Measurements from ENCODE around the gene SLC17A3.

DNA sequence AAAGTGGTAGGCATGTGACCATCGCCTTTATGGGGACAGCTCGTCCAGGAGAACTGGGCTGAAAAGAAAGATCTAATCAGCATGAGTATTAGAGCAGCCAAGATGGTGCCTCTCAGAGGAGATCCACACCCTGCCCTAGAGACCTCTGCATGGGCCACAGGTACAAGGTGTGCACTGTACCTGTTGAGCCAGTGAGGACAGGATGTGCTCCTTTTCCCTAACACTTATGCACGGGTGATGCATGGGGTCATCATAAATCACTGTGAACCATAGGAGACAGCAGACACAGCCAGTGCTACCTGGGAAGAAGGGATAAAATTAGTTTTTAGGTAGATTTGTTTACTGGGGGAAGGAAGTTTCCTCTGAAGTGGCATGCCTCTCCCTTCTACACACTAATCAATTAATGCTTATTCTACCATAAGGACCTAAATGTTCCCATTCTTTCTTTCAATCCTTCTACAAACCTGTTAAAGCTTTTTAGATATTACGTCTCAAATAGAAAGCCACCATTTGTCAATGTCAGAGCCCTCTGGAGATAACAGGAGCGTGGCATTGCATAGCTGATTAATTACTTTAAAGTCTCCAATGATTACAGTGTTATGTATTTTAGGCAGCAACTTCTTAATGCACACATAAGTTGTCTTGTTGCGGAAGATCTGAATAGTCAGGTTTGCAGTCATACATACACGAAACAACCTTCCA lies 42.9 kb upstream of the SLC17A3 start:
- no peak for TF ChIP-seq POLR2AphosphoS5 (IDR thresholded peaks at IDR 0.05; ENCODE audit: low read depth, low read length)
- no peak for TF ChIP-seq POLR2A (IDR thresholded peaks at IDR 0.05; ENCODE audit: low read depth, low read length)
- TF ChIP-seq PAX5 (IDR thresholded peaks at IDR 0.05; ENCODE audit: insufficient read depth, low read length, severe bottlenecking): no peak
- TF ChIP-seq TAF1 (IDR thresholded peaks at IDR 0.05; ENCODE audit: low read depth, low read length): no peak
- TF ChIP-seq POU2F2 (IDR thresholded peaks at IDR 0.05; ENCODE audit: low read depth, low read length): no peak

Data from GM12891 (cell line).